Parathyroid adenoma (tissue), 2 donors: ENCODE results near the gene RASAL1.

Source experiments
- H2AFZ ChIP-seq: fragments of 300-600 bp; sonication (generic); one replicate; pipeline ENCODE4 v1.7.0; 2017; ENCODE audit warnings: antibody characterized with exemption, mild to moderate bottlenecking
- H3K27ac ChIP-seq: fragments of 300-600 bp; sonication (generic); one replicate; pipeline ENCODE4 v1.7.0; 2017
- H3K27me3 ChIP-seq: fragments of 300-600 bp; sonication (generic); one replicate; pipeline ENCODE4 v1.7.0; 2017; ENCODE audit warnings: low read length; ENCODE audit not compliant: control insufficient read depth, insufficient read depth
- H3K36me3 ChIP-seq: fragments of 300-600 bp; sonication (generic); one replicate; pipeline ENCODE4 v1.7.0; 2017; ENCODE audit warnings: low read length; ENCODE audit not compliant: control insufficient read depth, insufficient read depth
- H3K4me1 ChIP-seq: fragments of 300-600 bp; sonication (generic); one replicate; pipeline ENCODE4 v1.7.0; 2017; ENCODE audit warnings: control low read depth
- H3K4me2 ChIP-seq: fragments of 300-600 bp; sonication (generic); one replicate; pipeline ENCODE4 v1.7.0; 2017; ENCODE audit warnings: low read length
- H3K4me3 ChIP-seq: fragments of 300-600 bp; sonication (generic); one replicate; pipeline ENCODE4 v1.7.0; 2017; ENCODE audit warnings: low read depth, low read length
- H3K79me2 ChIP-seq: fragments of 300-600 bp; sonication (generic); one replicate; pipeline ENCODE4 v1.7.0; 2017; ENCODE audit warnings: control low read depth
- H3K9ac ChIP-seq: fragments of 300-600 bp; sonication (generic); one replicate; pipeline ENCODE4 v1.7.0; 2017; ENCODE audit warnings: mild to moderate bottlenecking
- H3K9me3 ChIP-seq: fragments of 300-600 bp; sonication (generic); one replicate; pipeline ENCODE4 v1.7.0; 2017; ENCODE audit warnings: low read length; ENCODE audit not compliant: control insufficient read depth
- TF ChIP-seq, protein P1 (sequence below): fragments of 300-600 bp; sonication (generic); IDR thresholded peaks from one replicate; pipeline ENCODE4 v1.7.0; 2017; ENCODE audit warnings: antibody characterized with exemption, mild to moderate bottlenecking
- donor health status: primary hyperparathyroidism.

RASAL1 gene

DNA sequence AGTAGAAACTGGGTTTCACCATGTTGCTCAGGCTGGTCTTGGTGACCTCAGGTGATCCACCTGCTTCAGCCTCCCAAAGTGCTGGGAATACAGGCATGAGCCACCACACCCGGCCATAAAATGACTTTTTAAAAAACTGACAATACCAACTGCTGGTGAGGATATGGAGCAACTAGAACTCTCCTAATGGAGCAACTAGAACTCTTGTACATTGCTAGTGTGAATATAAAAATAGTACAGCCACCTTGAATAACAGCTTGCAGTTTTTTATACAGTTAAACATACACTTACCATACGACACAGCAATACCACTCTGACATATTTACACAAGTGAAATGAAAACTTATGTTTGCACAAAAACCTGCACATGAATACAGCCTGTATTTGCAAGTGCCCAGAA is 11.4 kb upstream of the RASAL1 start:
- TF ChIP-seq, protein P1, sequence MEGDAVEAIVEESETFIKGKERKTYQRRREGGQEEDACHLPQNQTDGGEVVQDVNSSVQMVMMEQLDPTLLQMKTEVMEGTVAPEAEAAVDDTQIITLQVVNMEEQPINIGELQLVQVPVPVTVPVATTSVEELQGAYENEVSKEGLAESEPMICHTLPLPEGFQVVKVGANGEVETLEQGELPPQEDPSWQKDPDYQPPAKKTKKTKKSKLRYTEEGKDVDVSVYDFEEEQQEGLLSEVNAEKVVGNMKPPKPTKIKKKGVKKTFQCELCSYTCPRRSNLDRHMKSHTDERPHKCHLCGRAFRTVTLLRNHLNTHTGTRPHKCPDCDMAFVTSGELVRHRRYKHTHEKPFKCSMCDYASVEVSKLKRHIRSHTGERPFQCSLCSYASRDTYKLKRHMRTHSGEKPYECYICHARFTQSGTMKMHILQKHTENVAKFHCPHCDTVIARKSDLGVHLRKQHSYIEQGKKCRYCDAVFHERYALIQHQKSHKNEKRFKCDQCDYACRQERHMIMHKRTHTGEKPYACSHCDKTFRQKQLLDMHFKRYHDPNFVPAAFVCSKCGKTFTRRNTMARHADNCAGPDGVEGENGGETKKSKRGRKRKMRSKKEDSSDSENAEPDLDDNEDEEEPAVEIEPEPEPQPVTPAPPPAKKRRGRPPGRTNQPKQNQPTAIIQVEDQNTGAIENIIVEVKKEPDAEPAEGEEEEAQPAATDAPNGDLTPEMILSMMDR, result no peak
- H3K4me2 ChIP-seq, result no peak overlapping the region
- peaks cover 21% of the 10 kb centered on the region for H3K4me1 ChIP-seq
- H3K9me3 ChIP-seq, result no peaks in the 10 kb centered on the region
- no peak overlapping the region for H3K4me3 ChIP-seq
- no peak overlapping the region for H2AFZ ChIP-seq
- H3K9ac ChIP-seq, result no peak overlapping the region
- no peaks in the 10 kb centered on the region for H3K27me3 ChIP-seq
- no peaks in the 10 kb centered on the region for H3K36me3 ChIP-seq
- no peaks in the 10 kb centered on the region for H3K79me2 ChIP-seq
- no peak overlapping the region for H3K27ac ChIP-seq

DNA sequence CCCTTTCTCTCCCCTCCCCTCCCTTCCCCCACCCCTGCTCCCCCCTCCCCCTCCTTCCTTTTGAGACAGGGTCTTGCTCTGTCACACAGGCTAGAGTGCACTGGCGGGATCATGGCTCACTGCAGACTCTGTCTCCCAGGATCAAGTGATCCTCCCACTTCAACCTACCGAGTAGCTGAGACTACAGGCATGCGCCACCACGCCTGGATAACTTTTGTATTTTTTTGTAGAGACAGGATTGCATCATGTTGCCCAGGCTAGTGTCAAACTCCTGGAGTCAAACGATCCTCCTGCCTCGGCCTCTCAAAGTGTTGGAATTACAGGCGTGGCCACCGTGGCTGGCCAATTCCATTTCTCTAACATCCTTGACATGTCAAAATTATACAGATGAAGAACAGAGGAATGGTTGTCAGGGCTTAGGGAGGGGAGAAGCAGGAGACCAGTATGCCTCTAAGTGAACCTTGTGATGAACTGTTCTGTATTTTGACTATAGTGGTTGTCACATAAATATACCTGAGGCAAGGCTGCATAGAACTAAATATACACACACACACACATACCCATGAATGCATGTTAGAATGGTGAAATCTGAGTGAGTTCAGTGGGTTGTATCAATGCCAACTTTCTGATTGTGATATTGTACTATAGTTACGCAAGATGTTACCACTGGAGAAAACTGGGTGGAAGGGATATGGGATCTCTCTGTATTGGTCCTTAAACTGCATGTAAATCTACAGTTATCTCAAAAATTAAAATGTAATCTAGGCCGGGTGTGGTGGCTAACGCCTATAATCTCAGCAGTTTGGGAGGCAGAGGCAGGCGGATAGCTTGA is 10.4 kb upstream of the RASAL1 start:
- TF ChIP-seq, protein P1, result no peak
- H3K4me2 ChIP-seq, result no peak overlapping the region
- no peaks in the 10 kb centered on the region for H3K79me2 ChIP-seq
- peak overlapping the region; percentile 22 for H2AFZ ChIP-seq
- no peak overlapping the region for H3K9ac ChIP-seq
- no peaks in the 10 kb centered on the region for H3K9me3 ChIP-seq
- peak overlapping the region; percentile 49 for H3K27ac ChIP-seq
- H3K36me3 ChIP-seq, result no peaks in the 10 kb centered on the region
- H3K27me3 ChIP-seq, result no peaks in the 10 kb centered on the region
- peaks cover 31% of the 10 kb centered on the region for H3K4me1 ChIP-seq
- H3K4me3 ChIP-seq, result no peak overlapping the region

DNA sequence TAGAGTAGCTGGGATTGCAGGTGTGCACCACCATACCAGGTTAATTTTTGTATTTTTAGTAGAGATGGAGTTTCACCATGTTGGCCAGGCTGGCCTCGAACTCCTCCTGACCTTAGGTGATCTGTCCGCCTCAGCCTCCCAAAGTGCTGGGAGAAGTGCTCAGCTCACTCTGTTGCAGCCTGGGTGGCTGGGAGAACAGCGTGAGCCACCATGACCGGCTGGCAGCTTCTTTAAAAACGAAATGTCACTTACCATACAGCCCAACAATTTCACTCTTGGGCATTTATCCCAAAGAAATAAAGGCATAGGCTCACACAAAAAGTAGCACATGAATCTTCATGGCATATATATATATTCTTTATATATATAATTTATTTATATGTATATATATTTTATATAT is 9.2 kb upstream of the RASAL1 start:
- no peaks in the 10 kb centered on the region for H3K79me2 ChIP-seq
- H3K4me1 ChIP-seq, result peaks cover 39% of the 10 kb centered on the region
- H2AFZ ChIP-seq, result no peak overlapping the region
- no peaks in the 10 kb centered on the region for H3K27me3 ChIP-seq
- H3K4me2 ChIP-seq, result no peak overlapping the region
- H3K9me3 ChIP-seq, result no peaks in the 10 kb centered on the region
- no peak overlapping the region for H3K27ac ChIP-seq
- TF ChIP-seq, protein P1, result no peak
- H3K9ac ChIP-seq, result no peak overlapping the region
- no peak overlapping the region for H3K4me3 ChIP-seq
- H3K36me3 ChIP-seq, result no peaks in the 10 kb centered on the region

DNA sequence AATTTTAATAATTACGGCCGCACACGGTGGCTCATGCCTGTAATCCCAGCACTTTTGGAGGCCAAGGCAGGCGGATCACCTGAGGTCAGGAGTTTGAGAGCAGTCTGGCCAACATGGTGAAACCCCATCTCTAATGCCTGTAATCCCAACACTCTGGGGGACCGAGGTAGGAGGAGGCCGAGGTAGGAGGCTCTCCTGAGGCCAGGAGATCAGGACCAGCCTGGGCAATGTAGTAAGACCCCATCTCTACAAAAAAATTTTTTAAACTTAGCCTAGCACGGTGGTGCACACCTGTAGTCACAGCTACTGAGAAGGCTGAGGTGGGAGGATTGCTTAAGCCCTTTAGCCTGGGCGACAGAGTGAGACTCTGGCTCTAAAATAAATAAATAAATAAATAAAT is 8.4 kb upstream of the RASAL1 start:
- no peaks in the 10 kb centered on the region for H3K9me3 ChIP-seq
- TF ChIP-seq, protein P1, result no peak
- no peaks in the 10 kb centered on the region for H3K79me2 ChIP-seq
- no peak overlapping the region for H3K4me3 ChIP-seq
- no peak overlapping the region for H3K4me2 ChIP-seq
- H2AFZ ChIP-seq, result no peak overlapping the region
- H3K36me3 ChIP-seq, result no peaks in the 10 kb centered on the region
- H3K27me3 ChIP-seq, result no peaks in the 10 kb centered on the region
- no peak overlapping the region for H3K27ac ChIP-seq
- H3K9ac ChIP-seq, result no peak overlapping the region
- peaks cover 43% of the 10 kb centered on the region for H3K4me1 ChIP-seq

DNA sequence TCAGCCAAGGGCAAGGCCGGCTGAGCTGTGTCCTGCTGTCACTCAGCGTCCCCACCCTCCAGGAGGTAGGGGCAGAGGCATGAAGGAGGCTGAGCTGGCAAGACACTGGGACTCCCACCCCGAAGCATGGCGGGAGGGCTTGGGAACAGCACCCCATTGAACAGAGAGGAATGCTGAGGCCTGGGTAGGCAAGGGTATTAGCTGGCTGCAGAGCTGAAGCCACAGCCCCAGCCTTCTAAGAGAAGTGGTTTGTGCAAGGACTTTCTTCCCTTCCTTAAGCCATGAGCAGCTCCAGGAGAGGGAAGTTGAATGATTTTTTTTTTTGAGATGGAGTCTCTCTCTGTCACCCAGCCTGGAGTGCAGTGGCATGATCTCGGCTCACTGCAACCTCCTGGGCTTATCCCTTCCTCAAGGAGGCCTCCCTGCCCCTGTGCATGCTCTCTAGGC is 7.3 kb upstream of the RASAL1 start:
- TF ChIP-seq, protein P1, result no peak
- H3K79me2 ChIP-seq, result no peaks in the 10 kb centered on the region
- H3K27me3 ChIP-seq, result no peaks in the 10 kb centered on the region
- no peaks in the 10 kb centered on the region for H3K9me3 ChIP-seq
- H3K4me3 ChIP-seq, result no peak overlapping the region
- H2AFZ ChIP-seq, result peak overlapping the region; percentile 80
- H3K9ac ChIP-seq, result no peak overlapping the region
- H3K27ac ChIP-seq, result peak overlapping the region; percentile 96
- no peaks in the 10 kb centered on the region for H3K36me3 ChIP-seq
- H3K4me2 ChIP-seq, result no peak overlapping the region
- peaks cover 53% of the 10 kb centered on the region for H3K4me1 ChIP-seq
